EL (cell line): ENCODE data around the gene DHDH.

Experiments
- DNase-seq: peaks from one replicate; pipeline ENCODE4 v3.0.0-alpha.2; 2016

Gene DHDH

DNA sequence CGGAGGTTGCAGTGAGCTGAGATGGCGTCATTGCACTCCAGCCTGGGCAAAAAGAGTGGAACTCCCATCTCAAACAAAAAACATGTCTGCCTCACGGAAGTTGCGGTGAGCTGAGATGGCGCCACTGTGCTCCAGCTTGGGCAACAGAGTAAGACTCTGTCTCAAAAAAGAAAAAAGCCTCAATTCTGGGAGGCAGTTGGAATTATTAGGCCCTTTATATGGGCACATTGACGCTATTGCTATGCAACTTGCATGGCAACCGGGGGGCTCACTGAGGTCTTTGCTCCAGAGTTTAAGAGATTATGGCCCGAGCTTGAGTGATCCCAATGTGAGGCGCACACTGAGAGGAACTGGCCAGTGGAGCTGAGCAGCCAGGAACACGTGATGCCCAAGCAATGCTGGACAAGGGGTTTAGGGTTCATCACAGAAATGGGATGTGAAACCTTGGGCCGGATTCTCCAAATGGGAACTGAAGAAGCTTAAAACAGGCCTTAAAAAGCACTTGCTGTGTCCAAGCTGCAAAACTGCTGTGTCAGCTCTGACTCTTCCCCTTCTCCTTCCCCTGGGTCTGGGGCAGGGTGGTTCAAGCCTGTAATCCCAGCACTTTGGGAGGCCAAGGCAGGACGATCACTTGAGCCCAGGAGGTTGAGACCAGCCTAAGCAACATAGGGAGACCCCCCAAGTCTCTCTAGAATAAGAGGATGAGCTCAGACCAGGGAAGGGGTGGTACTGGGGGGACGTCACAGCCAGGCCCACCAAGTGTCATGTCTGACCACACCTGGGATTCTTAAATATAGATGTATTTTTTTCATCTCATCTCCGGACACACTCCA is 34.1 kb downstream of the DHDH start:
- peak; percentile 73 for DNase-seq

DNA sequence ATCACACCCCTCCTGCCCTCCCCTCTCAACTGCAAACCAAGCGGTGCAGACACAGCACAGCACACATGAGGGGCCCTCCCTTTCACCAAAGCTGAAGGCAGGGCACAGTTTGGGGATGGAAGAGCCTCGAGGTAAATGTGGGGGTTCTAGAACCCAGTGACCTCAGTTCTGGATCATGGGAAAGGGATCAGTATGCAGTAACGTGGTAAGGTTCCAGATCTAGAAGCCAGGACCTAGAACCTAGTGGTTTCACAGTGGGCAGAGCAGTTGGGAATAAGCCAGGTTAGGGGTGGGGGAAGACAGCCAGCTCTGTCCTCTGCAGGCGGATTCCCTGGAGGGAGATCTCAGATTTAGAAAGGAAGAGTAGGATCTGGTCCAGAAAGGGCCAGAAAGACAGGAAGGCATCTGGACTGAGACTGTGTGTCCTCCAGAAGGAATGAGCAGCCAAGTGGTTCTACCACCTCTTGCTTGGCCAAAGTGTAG is 34.7 kb downstream of the DHDH start:
- DNase-seq, result peak; percentile 40

DNA sequence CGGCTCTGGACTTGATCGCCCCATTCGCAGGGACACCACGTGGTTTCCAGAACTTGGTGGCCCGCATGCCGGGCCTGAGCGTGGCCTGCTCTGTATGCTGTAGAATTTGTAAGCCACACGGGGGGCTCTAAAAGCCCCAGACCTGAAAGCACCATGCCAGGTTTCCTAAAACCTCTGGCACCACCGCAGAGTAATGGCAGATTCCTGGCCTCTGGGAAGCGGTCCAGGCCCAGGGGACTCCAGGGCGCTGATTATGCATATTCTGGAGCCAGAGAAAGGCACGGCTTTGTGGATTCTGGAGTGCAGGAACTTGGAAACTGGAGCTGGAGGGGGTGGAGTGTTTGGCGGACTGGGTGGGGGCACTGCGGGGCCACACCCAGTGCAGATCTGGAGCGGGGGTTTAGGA is 35.3 kb downstream of the DHDH start:
- DNase-seq, result no peak

DNA sequence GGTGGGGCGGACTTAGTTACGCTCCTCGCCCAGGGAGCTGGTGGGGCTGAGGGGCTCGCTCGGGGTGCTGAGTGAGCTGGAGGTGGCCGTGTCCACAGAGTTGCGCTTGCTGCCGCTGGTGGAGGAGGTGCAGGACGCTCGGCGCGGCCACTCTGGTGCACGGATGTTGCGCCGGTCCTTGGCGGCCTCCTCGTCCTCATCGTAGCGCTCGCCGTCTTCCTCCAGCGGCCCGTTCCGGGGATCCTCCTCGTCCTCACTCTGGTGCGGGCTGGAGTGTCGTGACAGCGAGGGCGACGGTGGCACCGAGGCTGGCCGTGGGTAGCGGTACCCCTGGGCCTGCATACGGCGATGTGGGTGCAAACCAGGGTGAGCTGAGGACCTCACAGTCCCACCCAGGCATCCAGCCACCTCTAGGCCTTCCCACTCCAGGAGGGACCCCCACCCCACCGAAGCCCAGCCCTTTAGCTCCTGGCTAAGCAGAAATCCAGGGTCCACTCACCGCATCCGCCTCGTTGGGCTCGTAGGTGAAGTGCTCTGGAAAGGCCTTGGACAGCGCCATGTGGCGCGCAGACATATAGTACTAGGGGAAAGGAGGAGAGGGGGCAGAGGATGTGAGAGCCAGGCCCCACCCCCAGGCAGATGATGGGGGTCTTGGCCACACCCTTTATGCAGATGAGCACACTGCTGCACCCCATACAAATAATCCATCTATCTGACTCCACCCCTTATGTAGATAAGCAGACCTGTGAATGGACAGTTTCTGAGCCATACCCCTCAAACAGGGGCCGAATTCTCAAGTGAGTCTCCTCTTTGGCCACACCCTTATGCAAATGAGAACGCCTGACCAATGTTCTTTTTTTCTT is 36.0 kb downstream of the DHDH start:
- DNase-seq, result no peak

DNA sequence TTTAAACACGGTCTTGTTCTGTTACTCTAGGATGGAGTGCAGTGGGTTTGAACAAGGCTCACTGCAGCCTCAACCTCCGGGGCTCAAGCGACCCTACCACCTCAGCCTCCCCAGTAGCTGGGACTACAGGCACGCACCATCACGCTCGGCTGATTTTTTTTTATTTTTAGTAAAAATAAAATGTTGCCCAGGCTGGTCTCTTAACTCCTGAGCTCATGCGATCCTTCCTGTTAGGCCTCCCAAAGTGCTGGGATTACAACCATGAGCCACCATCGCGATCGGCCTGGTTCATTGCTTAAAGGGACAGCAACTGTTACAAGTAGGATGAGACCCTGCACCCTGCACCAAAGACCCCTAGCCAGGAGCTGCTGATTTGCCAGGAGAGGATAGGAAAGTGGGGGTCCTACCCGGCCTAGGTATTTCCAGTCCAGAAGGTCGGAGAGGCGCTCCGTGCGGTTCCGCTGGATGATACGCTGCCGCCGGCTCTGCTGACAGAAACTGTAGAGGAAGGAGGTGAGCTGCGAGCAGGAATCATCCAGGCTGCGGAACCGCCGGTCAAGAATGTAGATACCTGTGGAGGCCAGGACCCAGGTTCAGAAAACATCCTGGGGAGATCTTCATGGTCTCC is 36.8 kb downstream of the DHDH start:
- DNase-seq, result no peak

DNA sequence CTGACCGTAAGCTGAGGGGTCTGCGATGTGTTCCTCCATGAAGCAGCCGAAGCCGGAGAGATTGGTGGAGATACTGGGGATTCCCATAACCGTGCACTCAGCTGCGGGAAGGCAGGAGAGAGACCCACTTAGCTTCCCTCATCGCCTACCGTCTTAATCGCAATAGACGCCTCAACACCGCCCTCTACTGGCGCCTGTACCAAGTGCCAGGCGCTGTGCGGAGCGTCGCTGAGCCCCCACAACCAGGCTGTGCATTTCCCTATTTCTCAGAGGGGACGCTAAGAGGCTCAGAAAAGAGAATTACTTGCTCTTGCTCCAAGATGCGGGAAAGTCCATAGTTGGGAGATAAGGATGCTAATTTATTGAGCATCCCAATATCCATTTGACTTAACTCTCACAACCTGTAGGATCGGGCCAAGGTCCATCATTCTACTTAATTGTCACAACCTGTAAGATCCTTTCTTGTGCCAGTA is 37.5 kb downstream of the DHDH start:
- DNase-seq, result peak; percentile 75

DNA sequence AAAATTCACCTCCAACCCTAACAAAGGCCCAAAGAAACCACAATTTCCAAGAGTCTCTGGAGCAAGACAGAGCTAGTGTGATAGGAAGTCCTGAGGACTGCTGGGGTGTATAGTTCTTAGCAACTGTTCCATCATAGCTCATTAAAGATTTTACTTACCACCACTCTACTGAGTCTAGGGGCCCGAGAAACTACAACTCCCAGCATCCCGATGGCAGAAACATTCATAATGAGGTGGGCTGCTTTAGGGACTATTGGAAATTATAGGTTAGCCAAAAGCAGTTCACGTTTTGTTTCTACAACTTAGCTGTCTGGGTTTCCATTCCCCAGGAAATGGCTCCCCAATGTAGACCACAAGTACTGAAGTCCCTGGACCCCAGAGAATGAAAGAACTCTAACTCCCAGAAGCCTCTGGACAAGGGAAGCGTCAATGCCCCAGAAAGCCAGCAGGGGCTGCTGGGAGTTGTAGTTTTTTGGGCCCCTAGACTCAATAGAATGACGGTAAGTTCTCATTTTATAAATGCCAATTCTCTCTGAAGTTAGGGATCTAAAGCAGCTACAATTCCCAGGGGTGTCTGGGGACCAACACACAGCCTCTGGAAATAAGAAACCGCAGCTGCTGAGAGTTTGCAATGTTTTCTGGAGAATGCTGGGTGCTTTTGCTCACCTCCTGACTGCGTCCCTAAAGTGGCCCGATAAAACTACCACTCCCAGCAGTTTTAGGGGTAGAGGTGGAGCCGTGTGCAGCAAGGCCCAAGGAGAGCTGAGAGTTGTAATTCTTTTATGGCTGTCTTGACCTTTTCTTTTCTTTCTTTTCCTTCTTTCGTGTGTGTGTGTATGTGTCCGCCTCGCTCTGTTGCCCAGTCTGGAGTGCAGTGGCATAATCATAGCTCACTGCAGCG is 42.7 kb downstream of the DHDH start:
- no peak for DNase-seq

DNA sequence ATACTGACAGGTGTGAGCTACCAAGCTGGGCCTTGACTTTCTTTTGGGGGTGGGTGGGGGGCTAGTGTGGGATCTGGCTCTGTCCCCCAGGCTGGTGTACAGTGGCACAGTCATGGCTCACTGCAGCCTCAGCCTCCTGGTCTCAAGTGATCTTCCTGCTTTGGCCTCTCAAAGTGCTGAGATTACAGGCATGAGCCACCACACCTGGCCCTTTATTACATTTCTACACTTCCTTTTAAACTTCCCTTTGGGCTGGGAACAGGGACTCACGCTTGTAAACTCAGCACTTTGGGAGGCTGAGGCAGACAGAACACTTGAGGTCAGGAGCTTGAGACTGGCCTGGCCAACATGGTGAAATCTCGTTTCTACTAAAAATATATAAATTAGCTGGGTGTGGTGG is 43.6 kb downstream of the DHDH start:
- no peak for DNase-seq

DNA sequence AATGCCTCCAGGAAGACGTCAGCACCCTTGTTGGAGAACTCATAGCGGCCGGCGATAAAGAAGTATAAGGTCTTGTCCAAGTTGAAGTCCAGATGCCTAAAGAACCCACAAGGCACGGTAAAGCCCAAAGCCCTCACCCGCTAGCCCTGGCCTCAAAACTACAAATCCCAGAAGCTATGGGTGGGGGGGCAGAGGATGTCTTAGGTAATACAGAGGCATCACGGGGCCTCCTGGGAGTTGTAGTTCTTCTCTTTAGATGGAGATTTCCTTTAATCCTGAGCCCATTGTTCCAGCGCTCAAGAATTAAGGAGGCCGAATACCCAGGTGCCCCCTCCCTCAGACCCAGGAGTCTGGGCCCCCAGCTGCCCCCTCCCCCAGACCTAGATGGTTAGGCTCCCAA is 48.8 kb downstream of the DHDH start:
- no peak for DNase-seq

DNA sequence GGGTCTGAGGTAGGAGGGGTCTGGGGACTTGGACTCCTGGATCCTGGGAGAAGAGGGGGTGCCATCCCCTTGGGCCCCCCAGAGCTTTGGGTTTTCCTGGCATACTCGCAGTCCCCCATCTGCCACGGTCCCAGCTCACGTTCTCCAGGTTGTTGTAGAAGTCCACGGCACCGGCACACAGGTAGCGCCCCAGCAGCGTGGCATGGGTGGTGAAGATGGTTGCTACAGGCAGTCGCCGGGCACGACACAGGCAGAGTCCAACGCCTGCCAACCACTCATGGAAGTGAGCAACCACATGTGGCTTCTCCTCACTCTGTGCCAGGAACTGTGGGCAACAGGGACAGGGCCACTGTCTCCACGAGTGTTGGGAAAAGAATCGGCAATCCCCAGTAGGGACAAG is 52.2 kb downstream of the DHDH start:
- DNase-seq, result no peak

DNA sequence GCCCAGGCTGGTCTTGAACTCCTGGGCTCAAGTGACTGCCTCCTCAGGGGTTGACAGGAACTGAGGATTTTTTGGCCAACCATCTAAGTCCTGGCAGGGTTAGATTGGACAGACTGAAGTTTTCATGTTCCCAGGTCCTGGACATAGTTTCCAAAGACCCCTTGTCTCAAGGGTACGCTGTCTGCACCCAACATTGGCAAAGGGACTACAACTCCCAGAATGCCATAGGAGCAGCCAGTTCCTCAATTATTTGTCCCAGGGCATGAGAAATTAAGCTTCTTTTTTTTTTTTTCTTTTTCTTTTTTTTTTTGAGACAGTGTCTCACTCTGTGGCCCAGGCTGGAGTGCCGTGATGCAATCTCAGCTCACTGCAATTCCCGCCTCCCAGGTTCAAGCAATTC is 52.7 kb downstream of the DHDH start:
- no peak for DNase-seq

DNA sequence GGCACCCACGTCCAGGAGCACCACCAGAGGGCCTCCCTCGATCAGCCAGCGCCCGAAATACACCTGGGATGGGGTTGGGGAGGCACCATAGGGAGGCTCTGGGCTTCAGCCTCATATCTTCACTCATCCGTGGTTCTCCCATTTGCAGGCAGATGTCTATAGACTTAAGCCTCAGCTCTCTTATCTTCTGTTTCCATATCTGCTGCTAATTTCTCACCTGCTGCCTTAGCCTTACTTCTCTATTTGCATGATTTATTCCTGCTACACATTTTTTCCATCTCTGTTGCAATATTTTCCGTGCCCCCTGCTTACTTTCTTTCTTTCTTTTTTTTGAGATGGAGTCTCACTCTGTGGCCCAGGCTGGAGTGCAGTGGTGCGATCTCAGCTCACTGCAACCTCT is 53.8 kb downstream of the DHDH start:
- DNase-seq, result no peak

DNA sequence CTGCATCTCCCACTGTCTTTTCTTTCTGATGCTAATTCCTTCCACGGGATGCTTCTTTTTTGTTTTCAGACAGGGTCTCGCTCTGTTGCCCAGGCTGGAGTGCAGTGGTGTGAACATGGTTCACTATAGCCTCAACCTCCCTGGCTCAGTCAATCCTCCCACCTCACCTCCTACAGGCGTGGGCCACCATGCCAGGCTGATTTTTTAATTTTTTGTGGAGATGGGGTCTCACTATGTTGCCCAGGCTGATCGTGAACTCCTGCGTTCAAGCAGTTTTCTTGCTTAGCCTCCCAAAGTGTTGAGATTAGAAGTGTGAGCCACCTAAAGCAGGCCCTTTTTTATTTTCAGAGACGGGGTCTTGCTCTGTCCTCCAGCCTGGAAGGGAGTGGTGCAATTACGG is 54.8 kb downstream of the DHDH start:
- DNase-seq, result no peak

DNA sequence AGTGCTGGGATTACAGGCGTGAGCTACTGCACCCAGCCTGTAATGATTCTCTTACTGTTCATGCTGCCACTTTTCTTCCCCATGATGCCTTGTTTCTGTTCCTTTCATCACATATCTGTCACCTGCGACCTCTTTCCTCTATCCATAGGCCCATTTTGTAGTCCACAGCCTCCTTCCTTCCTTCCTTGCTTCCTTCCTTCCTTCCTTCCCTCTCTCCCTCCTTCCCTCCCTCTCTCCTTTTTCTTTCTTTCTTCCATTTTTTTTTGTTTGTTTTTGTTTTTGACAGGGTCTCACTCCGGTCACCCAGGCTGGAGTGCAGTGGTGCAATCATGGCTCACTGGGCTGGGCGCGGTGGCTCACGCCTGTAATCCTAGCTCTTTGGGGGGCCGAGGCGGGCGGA is 55.4 kb downstream of the DHDH start:
- DNase-seq, result no peak

DNA sequence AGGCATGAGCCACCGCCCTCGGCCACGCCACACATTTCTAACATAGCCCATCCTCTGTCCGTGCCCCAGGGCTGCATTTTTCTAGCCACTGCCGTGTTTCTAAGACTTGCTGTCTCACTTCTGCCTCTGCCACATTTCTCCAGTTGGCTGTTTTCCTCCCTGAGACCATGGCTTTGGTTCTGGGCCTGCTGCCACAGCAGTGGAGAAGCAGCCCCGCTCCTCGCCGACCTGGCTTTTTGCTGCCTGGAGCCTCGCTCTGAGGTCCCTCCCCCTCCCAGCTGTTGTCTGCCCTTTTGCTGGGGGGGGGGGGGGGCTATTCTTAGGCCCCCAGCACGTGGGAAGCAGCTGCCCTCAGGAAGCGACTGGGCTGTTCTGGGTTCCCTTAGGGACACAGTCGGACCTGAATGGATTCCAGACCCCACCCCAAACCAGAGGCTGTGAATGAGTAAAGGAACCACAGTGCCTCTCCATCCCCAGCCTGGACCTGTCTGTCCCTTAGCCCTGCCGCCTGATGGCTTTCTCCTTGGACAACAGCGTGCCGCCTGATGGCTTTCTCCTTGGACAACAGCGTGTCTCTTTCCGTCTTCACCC is 56.3 kb downstream of the DHDH start:
- DNase-seq, result no peak

DNA sequence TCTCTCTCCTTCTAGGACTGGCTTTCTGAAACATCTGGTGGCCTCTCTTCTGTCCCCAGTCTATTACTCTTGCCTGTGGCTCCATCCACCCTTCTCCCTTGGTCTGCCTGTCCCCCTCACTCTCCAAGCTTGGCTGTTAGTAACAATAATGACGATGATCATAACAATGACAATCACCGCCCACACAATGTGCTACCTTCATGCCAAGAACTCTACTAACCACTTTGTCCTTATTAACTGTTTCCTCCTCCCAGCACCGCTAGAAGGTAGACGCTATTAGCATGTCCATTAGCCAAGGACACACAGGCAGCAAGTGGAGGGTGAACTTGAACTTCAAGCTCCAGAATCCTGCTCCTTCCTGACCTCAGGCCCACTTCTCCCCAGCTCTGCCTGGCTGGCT is 56.9 kb downstream of the DHDH start:
- no peak for DNase-seq

DNA sequence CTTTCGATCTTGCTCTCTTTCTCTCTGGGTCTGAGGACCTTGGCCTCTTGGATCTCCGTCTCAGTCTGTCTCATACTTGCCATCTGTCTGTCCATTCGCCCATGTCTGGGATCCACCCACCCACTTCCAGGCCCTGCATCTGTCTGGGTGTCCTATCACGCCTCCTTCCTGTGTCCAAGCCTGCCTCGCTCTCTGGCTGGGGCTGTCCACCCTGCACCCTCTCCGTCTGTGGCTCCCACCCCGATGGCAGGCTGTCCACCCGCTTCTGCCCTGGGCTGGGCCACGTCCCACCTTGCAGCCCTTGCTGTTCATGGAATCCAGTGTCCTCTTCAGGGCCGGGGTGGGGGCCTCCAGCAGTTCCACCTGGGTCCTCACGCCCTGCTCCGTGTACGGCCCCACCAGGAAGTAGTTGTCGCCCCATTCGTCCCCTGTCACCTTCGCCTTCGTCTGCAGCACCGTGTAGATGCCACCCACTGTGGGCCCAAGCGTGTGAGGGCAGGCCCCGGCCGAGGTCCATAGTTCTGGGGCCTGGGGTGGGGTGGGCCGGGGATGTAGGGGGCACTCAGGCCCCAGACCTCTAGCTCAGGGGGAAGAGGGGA is 57.6 kb downstream of the DHDH start:
- no peak for DNase-seq

DNA sequence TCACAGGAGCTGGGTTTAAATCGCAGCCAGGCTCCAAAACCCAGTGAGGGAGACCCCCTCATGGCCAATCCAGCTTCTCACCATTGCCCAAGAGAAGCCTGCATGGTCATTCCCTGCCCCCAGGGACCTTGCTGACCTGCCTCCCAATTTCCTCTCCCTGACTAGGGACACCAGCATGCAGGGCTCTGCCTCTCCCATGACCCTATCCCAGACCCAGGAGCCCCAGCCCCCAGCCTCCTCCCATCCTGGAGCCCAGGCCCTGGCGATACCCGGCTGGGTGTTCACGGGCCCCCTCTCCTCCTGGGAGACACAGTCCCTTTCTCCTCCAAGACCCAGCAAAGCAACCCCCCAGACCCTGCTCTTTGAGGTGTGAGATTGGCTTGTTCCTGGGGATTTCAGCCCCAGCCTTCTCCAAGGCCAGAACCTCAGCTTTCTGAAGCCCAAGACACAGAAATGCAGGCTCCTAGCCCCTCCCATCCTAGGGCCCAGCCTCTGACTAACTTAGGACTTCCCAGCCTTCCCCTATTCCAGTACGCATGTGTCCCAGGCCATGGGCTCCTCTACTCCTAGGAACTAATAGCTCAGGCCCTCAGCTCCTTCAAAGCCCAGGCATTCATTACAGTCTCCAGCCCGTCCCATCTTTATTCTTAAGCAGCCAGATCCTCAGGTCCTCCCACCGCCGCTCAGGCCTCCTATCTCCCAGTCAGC is 58.5 kb downstream of the DHDH start:
- peak; percentile 88 for DNase-seq

DNA sequence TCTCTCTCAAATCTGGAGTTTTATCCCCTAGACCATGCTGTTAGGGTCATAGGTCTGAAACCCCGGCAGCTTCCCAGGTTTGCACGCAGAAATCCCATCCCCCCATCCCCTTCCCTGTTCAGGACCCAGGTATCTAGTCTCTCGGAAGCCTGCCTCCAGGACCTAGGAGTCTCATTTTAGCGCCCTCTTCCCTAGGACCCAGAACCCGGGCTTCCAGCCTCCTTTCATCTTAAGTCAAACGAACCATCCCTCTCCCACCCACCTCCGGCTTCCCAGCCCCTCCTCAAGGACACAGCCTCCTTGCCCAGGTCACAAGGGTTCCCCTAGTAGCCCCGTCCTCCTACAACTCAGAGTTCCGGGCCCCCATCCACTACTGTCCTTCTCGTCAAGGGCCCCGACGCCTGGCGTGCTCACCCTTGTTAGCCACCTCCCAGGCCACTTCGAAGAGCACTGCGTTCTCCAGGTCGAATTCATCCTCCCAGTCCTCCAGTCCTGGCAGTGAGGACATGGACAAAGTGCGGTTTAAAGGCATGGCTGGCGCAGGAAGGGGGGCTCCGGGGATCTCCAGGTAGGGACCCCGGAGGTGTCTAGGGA is 59.2 kb downstream of the DHDH start:
- no peak for DNase-seq
